Suprapubic skin (tissue), 3 donors: ENCODE data around the gene CORO1C.

Experiments used
- CTCF ChIP-seq, 2 donors: fragments of 200-600 bp in 1 of 2; fragments of 450-650 bp in 1 of 2; sonication (generic) in 1 of 2; IDR thresholded peaks; one replicate each; pipeline ENCODE4 v1.5.1; 2016 to 2019; ENCODE audit warnings: antibody characterized with exemption in 2 of 2, mild to moderate bottlenecking in 1 of 2, moderate library complexity in 1 of 2
- EP300 ChIP-seq: sonication (generic); formaldehyde crosslinking; IDR thresholded peaks from one replicate; pipeline ENCODE4 v1.6.1; 2017; ENCODE audit warnings: antibody characterized with exemption
- POLR2A ChIP-seq, 2 donors: fragments of 450-650 bp; IDR thresholded peaks; one replicate each; pipeline ENCODE4 v1.6.1; 2017; ENCODE audit warnings: antibody characterized with exemption in 2 of 2, mild to moderate bottlenecking in 2 of 2, moderate library complexity in 2 of 2

- TF ChIP-seq POLR2A (IDR thresholded peaks at IDR 0.05) = no peak
- no peak for TF ChIP-seq CTCF (IDR thresholded peaks at IDR 0.05)
- TF ChIP-seq EP300 = no peak
Observed at GRCh38 chr12:108727868-108728735, 3.2 kb downstream of the CORO1C start.
